Esophagus muscularis mucosa (tissue), 2 donors: ENCODE data around the gene PLEKHM1.
"Not testable (repeated sequence)": the region's sequence is repeated elsewhere in the genome, so short reads cannot be mapped to it uniquely, and the experiment has no call there.

Experiments
- POLR2A ChIP-seq: fragments of 450-650 bp; IDR thresholded peaks from one replicate; pipeline ENCODE4 v1.6.1; 2017; ENCODE audit warnings: antibody characterized with exemption, moderate library complexity, mild to moderate bottlenecking, low read depth
- POLR2AphosphoS5 ChIP-seq, 2 donors: sonication (generic); formaldehyde crosslinking; IDR thresholded peaks; one replicate each; pipeline ENCODE4 v1.6.1; 2017; ENCODE audit warnings: antibody characterized with exemption in 2 of 2

GRCh38 chr17:45440839-45441515 is 49.5 kb downstream of the PLEKHM1 start:
- TF ChIP-seq POLR2AphosphoS5 (IDR thresholded peaks at IDR 0.05); POLR2A: not testable (repeated sequence)
